ENCODE data around the gene PPFIA1.

PPFIA1 gene

DNA sequence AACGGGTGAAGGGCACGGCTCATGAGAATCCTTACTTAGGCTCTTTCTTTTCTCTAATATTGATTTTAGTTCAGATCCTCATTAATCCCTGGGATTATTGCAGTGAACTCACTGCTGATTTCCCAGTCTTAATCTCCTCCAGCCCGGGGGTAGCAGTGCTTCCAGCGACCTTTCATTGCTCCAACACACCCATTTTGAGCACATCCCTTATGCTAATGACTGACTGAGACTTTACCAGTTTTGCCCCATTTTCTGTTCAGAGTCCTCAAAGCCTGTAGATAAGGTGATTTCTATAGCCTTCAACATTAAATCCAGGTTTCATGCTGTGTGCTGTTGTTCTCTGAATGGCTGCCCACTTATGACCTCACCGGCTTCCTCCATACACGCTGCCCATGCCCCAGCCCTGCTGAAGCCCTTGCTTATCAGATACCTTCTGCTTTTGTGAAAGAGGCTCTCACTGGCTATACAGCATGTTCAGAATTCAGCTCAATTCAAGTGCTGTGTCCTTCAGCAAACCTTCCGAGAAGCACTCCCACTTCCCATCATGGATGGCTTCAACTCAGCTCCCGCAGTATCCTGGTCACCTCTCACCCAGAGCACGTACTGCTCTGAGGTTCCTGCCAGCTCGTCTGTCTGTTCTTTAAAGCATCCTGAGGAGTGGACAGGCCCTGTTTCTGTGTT is 49.0 kb downstream of the PPFIA1 start:
- Histone ChIP-seq H3K36me3 (peaks cover 53% of the 10 kb centered on the region), H3K4me1 (ENCODE audit: control insufficient read depth in 1 of 2, insufficient read depth in 1 of 2, low read depth in 1 of 2, low read length in 1 of 2) (peaks cover 46% of the 10 kb centered on the region in 2 experiments), H3K27ac (no peak overlapping the region), H3K9me3 (no peaks in the 10 kb centered on the region), H3K27me3 (no peaks in the 10 kb centered on the region), H3K4me3 (ENCODE audit: low read depth in 1 of 2, low read length in 1 of 2) (no peak overlapping the region)
- no peak for TF ChIP-seq CTCF (IDR thresholded peaks at IDR 0.05)

- H3K36me3 ChIP-seq: peaks cover 84% of the 10 kb centered on the region
- H3K27me3 ChIP-seq: no peaks in the 10 kb centered on the region
- no peak overlapping the region for H3K27ac ChIP-seq
Measured at GRCh38 chr11:70322666-70323065, 52.2 kb downstream of the PPFIA1 start.

GRCh38 chr11:70323806-70324205 is 53.3 kb downstream of the PPFIA1 start:
- Histone ChIP-seq H3K9me3 (no peaks in the 10 kb centered on the region), H3K27ac (peak overlapping the region; percentile 3), H3K27me3 (no peaks in the 10 kb centered on the region), H3K36me3 (peaks cover 89% of the 10 kb centered on the region), H3K4me1 (ENCODE audit: control insufficient read depth in 1 of 2, insufficient read depth in 1 of 2, low read depth in 1 of 2, low read length in 1 of 2) (peaks cover 21 to 29% of the 10 kb centered on the region in 2 experiments), H3K4me3 (ENCODE audit: low read depth in 1 of 2, low read length in 1 of 2) (no peak overlapping the region)
- no peak for TF ChIP-seq CTCF (IDR thresholded peaks at IDR 0.05)

More at GRCh38 chr11:70322666-70323065, 52.2 kb downstream of the PPFIA1 start:
- Histone ChIP-seq H3K4me3 (ENCODE audit: low read depth in 1 of 2, low read length in 1 of 2) (no peak overlapping the region), H3K4me1 (ENCODE audit: control insufficient read depth in 1 of 2, insufficient read depth in 1 of 2, low read depth in 1 of 2, low read length in 1 of 2) (peaks cover 33 to 35% of the 10 kb centered on the region in 2 experiments), H3K9me3 (no peaks in the 10 kb centered on the region)
- TF ChIP-seq CTCF (IDR thresholded peaks at IDR 0.05): no peak

DNA sequence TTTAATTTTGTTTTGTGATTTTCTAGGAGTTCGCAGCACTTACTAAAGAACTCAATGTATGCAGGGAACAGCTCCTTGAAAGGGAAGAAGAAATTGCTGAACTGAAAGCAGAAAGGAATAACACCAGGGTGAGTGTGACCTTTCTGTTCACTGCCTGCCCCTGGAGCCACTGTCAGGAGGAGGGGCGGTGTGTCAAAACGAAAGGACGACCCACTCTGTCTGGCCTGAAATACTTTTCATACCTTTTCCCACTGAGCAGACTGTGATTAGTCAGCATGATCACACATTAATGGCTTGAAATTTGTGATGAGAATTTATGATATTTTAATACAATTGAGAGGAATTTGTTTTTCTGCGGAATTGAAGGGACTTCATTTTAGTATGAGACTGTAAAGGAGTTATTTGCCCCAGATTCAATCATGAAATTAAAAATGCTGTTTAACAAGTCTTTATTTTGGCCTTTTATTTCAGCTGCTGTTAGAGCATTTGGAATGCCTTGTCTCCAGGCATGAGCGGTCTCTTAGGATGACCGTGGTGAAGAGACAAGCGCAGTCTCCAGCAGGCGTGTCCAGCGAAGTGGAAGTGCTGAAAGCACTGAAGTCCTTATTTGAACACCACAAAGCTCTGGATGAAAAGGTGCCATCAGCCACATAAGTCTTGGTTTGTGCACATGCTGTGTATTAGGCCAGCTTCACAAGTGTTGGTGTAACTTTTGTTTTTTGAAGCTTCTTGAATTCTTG is 54.1 kb downstream of the PPFIA1 start:
- Histone ChIP-seq H3K9me3 (no peaks in the 10 kb centered on the region), H3K27me3 (no peaks in the 10 kb centered on the region), H3K4me1 (ENCODE audit: control insufficient read depth in 1 of 2, insufficient read depth in 1 of 2, low read depth in 1 of 2, low read length in 1 of 2) (peaks cover 18 to 26% of the 10 kb centered on the region in 2 experiments), H3K36me3 (peaks cover 89% of the 10 kb centered on the region), H3K4me3 (ENCODE audit: low read depth in 1 of 2, low read length in 1 of 2) (no peak overlapping the region), H3K27ac (no peak overlapping the region)
- TF ChIP-seq CTCF (IDR thresholded peaks at IDR 0.05): no peak

DNA sequence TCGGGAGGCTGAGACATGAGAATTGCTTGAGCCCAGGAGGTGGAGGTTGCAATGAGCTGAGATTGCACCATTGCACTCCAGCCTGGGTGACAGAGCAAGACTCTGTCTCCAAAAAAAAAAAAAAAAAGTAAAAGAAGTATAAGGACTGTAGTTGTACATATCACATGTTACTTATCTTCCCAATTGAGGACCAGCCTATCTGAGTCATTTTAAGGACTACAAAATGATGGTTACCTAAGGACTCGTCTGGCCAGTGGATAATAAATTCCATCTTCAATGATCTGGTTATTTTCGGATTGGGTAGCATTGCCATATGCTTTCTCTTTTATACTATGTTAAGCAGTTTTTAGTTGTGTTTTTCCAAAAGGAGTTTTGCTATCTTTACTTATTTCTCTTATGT is 55.3 kb downstream of the PPFIA1 start:
- Histone ChIP-seq H3K4me1 (ENCODE audit: control insufficient read depth in 1 of 2, insufficient read depth in 1 of 2, low read depth in 1 of 2, low read length in 1 of 2) (peaks cover 18 to 26% of the 10 kb centered on the region in 2 experiments), H3K27me3 (no peaks in the 10 kb centered on the region), H3K36me3 (peaks cover 89% of the 10 kb centered on the region), H3K27ac (peak overlapping the region; percentile 81), H3K9me3 (no peaks in the 10 kb centered on the region), H3K4me3 (ENCODE audit: low read depth in 1 of 2, low read length in 1 of 2) (peak overlapping the region in 1 of 2 experiments; percentile 11)
- TF ChIP-seq CTCF (IDR thresholded peaks at IDR 0.05): no peak
